Lower leg skin (tissue), 3 donors: ENCODE data around the gene UHMK1.

Source experiments
- CTCF ChIP-seq, 3 donors: fragments of 450-650 bp; IDR thresholded peaks; one replicate each; pipeline ENCODE4 v1.5.1; 2016; ENCODE audit warnings: antibody characterized with exemption in 3 of 3, mild to moderate bottlenecking in 3 of 3, moderate library complexity in 2 of 3
- POLR2A ChIP-seq, 2 donors: fragments of 450-650 bp; IDR thresholded peaks; one replicate each; pipeline ENCODE4 v1.6.1; 2016 to 2017; ENCODE audit warnings: antibody characterized with exemption in 2 of 2, mild to moderate bottlenecking in 1 of 2, moderate library complexity in 1 of 2

DNA sequence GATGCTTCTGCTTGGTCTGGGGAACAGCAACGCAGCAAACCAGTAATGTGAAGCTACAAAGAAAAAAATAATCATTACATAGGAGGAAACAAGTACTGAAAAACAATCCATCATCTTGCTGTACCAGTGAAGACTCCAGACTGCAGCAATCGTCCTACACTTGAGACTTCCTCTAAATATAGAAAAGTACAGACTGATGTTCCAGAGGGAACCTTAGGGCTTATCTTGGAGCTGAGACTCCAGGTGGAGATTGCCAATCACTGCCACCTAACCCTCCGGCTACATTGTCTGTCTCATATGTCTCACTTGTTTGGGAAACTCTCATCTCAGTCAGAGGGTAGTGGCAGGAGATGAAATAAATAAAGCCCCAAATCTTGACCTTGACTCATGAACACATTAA is 9.4 kb upstream of the UHMK1 start:
- TF ChIP-seq CTCF (IDR thresholded peaks at IDR 0.05) (no peak), POLR2A (IDR thresholded peaks at IDR 0.05) (no peak)
